ENCODE data around the gene LIN7C. TPM values are rescaled to one million over a fixed set of nuclear protein-coding genes. Genes with fewer than 3 reads are reported as not detected.

LIN7C gene, protein sequence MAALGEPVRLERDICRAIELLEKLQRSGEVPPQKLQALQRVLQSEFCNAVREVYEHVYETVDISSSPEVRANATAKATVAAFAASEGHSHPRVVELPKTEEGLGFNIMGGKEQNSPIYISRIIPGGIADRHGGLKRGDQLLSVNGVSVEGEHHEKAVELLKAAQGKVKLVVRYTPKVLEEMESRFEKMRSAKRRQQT
- total RNA-seq = 32.7 and 44.5 TPM in 2 replicates

DNA sequence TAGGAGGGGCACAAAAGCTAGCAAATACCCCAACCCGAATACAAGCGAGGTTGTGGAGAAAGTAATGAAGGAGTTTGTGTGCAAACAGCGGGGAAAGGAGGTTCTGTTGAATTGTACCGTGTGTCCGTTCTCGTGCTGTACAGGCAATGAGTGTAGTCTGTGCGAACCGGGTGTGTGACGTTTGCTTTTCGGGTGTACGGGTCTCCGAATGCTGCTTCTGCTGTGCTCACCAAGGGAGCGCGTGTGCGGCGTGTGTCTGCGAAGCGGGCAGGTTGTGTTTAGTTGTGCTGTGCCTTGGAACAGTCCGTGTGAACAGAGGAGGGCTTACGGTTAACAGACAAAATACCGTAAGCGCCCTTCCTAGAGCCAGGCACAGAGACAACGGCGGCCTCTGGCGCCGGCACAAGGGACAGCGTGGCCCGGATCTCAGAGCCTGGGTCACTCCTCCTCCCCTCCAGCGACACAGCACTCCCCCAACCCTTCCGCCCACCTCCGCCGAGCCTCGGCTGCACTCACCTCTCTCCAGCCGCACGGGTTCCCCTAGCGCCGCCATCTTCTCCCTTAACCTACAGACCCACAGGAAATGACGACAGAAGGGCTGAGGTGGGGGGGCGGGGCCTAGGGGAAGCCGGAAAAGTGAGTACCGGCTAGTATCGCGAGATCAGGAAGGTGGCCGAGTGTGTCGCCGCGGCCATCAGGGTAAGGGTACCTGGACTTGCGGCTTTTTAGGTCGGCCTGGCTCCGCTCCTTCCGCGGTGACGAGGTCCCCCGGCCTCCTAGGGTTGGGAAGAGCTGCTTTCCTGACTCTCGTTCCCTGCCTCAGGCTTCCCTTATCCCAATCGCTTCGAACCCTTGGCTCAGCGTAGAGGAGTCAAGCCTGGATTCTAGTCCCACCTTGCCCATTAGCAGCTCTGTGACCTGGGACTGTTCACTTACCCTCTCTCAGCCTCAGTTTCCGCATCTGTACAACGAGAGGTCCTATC lies at the start of gene LIN7C:
Gene LIN7C (minus strand): TSS at position 570 of the 983 bp plus-strand sequence. CDS start 17 bp downstream, at position 553.

GRCh38 chr11:27472398-27473016 lies 34.1 kb downstream of the LIN7C start, which contains the start of gene LGR4:
Gene LGR4 (minus strand): TSS chr11:27472790. CDS start chr11:27472302, 488 bp downstream.

Other genes with a start within 250 kb of the LIN7C start
- gene CCDC34, start 143.6 kb downstream of the LIN7C start, total RNA-seq = 2.6 and 8.3 TPM in 2 replicates
- 6.9 and 8.3 TPM in 2 replicates for gene LGR4, start 34.0 kb downstream of the LIN7C start, total RNA-seq
- gene BDNF, start 193.7 kb upstream of the LIN7C start, total RNA-seq = 5.2 and 10.6 TPM in 2 replicates